ENCODE data around the gene HOXC9. TPM values are rescaled to one million over a fixed set of nuclear protein-coding genes. Genes with fewer than 3 reads are reported as not detected.

Gene HOXC9
- not detected for total RNA-seq

DNA sequence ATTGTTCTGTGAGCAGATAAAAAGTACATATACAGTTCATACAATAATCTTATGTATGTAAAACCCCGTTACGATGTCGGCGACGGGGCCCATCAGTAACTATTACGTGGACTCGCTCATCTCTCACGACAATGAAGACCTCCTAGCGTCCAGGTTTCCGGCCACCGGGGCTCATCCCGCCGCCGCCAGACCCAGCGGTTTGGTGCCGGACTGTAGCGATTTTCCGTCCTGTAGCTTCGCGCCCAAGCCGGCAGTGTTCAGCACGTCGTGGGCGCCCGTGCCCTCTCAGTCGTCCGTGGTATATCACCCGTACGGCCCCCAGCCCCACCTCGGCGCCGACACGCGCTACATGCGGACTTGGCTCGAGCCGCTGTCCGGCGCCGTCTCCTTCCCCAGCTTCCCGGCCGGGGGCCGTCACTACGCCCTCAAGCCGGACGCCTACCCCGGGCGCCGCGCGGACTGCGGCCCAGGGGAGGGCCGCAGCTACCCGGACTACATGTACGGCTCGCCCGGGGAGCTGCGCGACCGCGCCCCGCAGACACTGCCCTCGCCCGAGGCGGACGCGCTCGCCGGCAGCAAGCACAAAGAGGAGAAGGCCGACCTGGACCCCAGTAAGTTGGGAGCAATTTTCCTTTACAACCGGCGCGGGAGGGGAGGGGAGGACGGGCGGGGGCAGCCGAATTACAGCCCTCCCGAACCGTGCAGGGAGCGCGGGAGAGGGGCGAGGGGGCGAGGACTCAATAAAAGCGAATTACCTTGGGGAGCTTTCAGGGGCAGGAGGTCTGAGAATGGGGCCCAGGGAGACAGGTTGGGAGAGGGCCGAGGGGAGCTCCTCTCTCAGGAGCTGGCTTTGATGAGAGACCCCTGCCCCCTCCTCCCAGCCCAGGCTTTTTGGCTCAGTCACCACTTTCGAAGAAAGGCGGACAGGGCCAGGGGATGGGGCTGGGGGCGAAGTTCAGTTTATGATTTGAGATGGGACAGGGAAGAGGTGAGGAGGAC, at the start of gene HOXC9:
TSS of gene HOXC9 (plus strand) at position 46 of the 999 bp plus-strand sequence. CDS start at position 74, 28 bp downstream.
- H3K27me3 ChIP-seq (ENCODE audit: insufficient read depth, low read length) = peaks cover 96% of the 10 kb centered on the region
- no peaks in the 10 kb centered on the region for H3K9me3 ChIP-seq (ENCODE audit: low read depth, low read length)
- peaks cover 13% of the 10 kb centered on the region for H3K4me1 ChIP-seq (ENCODE audit: insufficient read depth, low read length)
- H3K4me3 ChIP-seq (ENCODE audit: low read length) = no peak within 1 kb of the TSS

DNA sequence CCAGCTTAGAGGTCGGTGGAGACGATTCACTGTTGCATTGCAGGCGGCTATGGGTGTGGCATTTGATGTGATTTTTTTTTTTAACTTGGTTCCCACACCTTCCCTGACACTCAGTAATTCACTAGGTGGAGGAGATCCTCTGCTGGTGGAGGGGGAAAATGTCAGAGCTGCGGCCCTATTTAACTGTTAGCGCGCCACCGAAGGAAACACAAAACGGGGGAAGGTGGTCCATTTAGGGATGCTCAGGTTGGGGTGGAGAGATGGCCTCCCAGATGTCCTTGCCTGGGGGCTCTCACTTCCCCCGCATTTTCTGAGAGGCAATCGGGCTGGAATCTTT, 49.6 kb upstream of the HOXC9 start:
- Histone ChIP-seq H3K9me3 (ENCODE audit: low read depth, low read length) (no peaks in the 10 kb centered on the region), H3K27me3 (ENCODE audit: insufficient read depth, low read length) (peaks cover 98% of the 10 kb centered on the region)

DNA sequence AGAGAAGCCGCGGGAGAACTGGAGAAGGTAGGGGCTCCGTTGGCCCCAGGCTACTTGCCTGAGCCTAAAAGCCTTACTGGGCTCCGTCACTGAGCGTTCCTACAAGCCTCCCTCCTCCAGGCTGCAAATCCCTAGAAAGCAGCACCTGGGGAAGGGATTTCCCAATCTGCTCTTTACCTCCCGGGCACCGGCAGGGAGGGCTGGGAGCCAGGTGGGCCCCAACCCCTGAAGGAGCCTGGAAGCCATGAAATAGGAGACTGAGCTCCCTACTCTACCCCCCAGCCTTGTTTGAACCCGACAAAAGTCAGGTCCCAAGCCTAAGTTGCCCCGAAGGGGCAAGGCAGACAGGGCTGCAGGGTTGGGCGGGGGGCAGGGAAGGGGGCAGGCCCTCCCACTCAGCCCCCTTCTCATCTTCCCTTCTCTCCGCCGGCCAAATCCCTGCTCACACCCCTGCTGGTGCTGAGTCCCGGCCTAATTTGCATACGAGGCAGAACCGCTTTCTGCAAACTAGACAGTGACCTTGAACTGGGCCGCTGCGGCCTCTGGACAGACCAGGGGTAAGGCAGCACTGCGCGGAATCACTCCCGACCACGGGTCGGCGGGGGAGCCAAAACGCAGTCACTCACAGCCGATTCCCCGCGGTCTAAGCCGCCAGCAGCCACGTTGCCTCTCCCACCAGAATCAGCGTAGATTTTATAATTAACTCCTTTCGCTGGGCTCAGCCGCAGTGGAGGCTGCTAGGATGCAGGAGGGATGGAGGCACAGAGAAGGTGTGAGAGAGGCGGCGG, 49.0 kb upstream of the HOXC9 start:
- Histone ChIP-seq H3K27me3 (ENCODE audit: insufficient read depth, low read length) (peaks cover 98% of the 10 kb centered on the region), H3K4me3 (ENCODE audit: low read length) (no peak overlapping the region), H3K4me1 (ENCODE audit: insufficient read depth, low read length) (no peaks in the 10 kb centered on the region), H3K9me3 (ENCODE audit: low read depth, low read length) (no peaks in the 10 kb centered on the region)

More for the DNA sequence above, 49.6 kb upstream of the HOXC9 start:
- Histone ChIP-seq H3K4me3 (ENCODE audit: low read length) (no peak overlapping the region), H3K4me1 (ENCODE audit: insufficient read depth, low read length) (no peaks in the 10 kb centered on the region)

DNA sequence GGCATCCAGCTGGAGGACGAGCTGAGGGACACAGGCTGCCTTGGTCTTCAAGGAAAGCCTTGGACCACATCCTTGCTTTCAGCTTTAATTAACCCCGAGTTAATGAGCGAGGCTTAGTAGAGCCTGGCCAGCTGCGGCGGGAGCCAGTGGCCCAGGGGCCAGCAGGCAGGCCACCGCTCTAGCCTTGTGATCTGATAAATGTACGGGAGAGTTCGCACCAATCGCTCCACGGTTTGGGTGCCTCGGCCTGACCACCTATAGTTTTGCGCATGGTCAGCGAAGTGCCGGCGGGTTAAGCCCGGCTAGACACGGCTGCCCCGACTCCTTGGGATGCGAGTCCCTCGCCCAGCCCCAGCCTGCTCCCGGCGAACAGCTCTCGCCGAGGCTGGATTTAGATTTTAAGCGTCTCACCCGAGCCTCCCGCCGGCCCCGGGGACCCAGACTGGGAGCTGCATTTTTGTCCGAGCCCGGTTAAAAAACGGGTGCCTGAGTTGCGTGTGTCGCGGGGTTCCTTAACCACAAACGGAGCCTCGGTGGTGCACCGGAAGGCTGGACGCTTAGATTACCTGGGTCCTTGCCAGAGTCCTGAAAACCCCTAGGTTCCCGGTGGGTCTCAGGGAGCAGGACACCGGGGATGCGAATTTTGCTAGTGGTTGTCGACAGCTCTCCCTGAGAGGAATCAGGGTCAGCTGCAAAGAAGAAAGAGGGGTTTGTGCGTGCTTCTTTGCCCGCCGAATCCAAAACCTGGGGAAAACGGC, 48.2 kb upstream of the HOXC9 start:
- Histone ChIP-seq H3K4me1 (ENCODE audit: insufficient read depth, low read length) (peaks cover 3% of the 10 kb centered on the region), H3K27me3 (ENCODE audit: insufficient read depth, low read length) (peaks cover 98% of the 10 kb centered on the region), H3K9me3 (ENCODE audit: low read depth, low read length) (no peaks in the 10 kb centered on the region), H3K4me3 (ENCODE audit: low read length) (no peak overlapping the region)

DNA sequence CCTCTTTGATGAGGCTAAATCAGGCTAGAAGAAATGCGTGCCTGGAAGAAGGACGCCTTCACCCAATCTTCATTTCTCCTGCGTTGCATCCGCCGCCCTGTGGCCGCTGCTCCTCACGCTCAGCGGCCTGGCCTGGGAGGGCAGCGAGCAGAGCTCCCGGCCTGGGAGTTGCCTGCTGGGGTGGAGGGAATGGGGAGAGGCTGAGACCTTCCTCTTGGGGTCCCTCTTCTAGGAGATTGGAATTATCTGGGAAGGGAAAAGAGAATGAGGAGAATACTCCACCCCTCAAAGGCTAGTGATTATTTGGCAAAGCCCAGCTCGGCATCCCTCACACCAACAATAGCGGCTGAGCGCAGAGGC, 47.6 kb upstream of the HOXC9 start:
- Histone ChIP-seq H3K4me3 (ENCODE audit: low read length) (no peak overlapping the region), H3K4me1 (ENCODE audit: insufficient read depth, low read length) (peaks cover 3% of the 10 kb centered on the region), H3K9me3 (ENCODE audit: low read depth, low read length) (no peaks in the 10 kb centered on the region), H3K27me3 (ENCODE audit: insufficient read depth, low read length) (peaks cover 98% of the 10 kb centered on the region)

DNA sequence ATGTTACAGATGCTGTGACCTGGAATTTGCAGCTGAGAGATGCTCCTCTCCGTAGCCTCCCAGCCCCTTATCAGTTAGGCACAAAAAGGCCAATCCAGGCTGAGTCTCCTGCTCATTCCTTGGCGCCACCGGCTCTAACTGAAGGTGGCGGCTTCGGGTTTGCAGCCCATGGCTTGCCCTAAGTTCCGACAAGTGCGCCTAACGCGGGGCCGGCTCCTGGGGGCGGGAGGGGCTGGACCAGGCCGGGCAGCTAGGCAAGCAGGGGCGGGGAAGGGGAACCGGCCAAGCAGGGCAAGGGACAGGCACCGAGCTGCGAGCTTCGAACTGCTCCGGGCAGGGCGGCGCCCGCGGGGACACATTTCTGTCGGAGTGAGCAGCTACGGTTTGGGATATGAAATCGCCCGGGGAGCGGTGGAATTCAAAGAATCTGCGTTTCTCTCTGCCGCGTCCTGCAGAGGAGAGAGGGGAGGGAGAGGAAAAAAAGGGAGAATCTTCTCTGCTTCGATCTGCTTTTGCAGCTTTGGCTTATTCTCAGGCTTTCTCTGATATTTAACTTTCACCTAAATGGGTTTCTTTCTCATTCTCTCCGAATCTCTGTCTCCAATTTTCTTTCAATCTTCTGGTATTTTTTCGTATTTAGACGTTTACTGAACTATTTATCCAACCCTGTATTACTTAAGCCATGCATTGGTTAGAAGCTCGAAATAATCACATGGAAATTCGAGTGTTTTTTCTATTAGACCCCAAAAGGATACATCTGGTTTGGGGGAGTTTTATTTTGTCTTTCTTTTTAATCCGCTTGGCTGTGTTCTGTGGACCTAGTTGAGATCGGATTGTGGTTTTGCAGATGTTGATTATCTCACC, 46.9 kb upstream of the HOXC9 start:
- Histone ChIP-seq H3K4me3 (ENCODE audit: low read length) (no peak overlapping the region), H3K4me1 (ENCODE audit: insufficient read depth, low read length) (peaks cover 3% of the 10 kb centered on the region), H3K27me3 (ENCODE audit: insufficient read depth, low read length) (peaks cover 98% of the 10 kb centered on the region), H3K9me3 (ENCODE audit: low read depth, low read length) (no peaks in the 10 kb centered on the region)

DNA sequence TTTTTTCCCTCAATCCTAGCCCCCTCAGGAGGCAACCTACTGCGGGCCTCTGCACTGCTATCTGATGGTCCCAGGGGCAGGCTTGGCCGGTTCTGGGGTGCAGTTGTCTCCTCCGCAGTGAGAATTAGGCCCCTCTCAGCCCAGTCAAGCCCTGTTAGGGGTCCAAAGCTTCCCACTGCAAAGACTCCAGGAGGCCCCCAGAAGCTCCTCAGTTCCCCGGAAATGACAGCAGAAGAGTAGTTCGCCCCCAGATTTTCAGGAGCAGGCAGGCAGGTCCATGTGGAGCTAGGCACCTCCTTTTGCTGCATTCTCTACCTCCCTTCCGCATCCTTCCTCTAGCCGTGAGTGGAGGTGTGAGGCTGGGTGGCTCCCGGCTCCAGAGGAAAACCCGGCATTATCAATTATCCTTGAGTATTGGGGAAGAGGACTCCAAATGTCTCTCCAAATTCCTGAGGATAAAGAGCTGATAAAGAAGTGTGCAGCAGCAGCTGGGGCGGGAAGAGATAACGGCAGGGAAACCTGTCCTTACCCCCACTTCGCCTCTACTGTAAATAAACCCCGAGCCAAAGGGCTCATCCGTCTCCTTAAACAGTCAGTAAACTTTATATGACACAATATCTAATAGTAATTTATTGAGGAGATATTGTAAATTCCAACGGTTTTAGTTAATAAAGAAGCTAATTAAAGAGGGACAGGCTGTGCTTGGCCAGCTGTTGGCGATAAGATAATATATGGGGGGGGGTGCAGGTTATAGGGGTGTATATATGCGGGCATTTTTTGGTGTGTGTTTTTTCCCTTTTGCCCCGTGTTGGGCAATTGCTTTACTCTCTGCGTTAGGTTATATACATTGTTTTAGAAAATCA, 45.9 kb upstream of the HOXC9 start:
- H3K27me3 ChIP-seq (ENCODE audit: insufficient read depth, low read length) = peaks cover 98% of the 10 kb centered on the region
- H3K9me3 ChIP-seq (ENCODE audit: low read depth, low read length) = no peaks in the 10 kb centered on the region
- peaks cover 3% of the 10 kb centered on the region for H3K4me1 ChIP-seq (ENCODE audit: insufficient read depth, low read length)
- no peak overlapping the region for H3K4me3 ChIP-seq (ENCODE audit: low read length)

DNA sequence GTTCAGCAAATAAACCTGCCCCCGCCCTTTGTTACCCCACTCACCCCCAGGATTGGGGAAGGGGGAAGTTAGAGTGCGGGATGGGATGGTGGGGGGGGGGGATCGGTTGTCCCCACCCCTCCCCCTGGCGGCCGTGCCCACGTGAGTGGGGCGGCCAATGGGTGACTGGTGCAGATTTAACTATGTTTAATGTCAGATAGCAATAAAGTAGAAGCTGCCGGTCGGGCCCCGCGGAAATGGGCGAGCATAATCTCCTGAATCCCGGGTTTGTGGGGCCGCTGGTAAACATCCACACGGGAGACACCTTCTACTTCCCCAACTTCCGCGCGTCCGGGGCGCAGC, 45.3 kb upstream of the HOXC9 start, which contains the start of gene HOXC12:
TSS of gene HOXC12 (plus strand) at position 210 of the 342 bp plus-strand sequence. CDS start at position 237, 27 bp downstream.
- no peaks in the 10 kb centered on the region for H3K9me3 ChIP-seq (ENCODE audit: low read depth, low read length)
- no peak within 1 kb of the TSS for H3K4me3 ChIP-seq (ENCODE audit: low read length)
- peaks cover 3% of the 10 kb centered on the region for H3K4me1 ChIP-seq (ENCODE audit: insufficient read depth, low read length)
- H3K27me3 ChIP-seq (ENCODE audit: insufficient read depth, low read length) = peaks cover 98% of the 10 kb centered on the region

DNA sequence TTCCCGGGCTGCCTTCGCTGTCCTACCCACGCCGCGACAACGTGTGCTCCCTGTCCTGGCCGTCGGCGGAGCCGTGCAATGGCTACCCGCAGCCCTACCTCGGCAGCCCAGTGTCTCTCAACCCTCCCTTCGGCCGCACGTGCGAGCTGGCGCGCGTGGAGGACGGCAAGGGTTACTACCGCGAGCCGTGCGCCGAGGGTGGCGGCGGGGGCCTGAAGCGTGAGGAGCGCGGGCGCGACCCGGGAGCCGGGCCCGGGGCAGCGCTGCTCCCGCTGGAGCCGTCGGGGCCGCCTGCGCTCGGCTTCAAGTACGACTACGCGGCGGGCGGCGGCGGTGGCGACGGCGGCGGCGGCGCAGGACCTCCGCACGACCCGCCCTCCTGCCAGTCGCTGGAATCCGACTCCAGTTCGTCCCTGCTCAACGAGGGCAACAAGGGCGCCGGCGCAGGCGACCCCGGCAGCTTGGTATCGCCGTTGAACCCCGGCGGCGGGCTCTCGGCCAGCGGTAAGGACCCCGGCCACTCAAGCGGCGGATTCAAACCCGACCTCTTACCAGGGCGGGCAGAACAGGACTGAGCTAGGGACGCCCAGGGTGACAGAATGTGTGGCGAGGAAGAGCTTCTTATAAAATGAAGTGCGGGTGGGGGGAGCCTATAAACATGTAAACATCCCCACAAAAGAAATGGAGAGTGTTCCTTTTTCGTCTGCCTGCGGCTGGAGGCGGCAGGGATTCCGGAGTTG, 44.8 kb upstream of the HOXC9 start:
- Histone ChIP-seq H3K9me3 (ENCODE audit: low read depth, low read length) (no peaks in the 10 kb centered on the region), H3K4me1 (ENCODE audit: insufficient read depth, low read length) (peaks cover 3% of the 10 kb centered on the region), H3K27me3 (ENCODE audit: insufficient read depth, low read length) (peaks cover 98% of the 10 kb centered on the region), H3K4me3 (ENCODE audit: low read length) (no peak overlapping the region)

DNA sequence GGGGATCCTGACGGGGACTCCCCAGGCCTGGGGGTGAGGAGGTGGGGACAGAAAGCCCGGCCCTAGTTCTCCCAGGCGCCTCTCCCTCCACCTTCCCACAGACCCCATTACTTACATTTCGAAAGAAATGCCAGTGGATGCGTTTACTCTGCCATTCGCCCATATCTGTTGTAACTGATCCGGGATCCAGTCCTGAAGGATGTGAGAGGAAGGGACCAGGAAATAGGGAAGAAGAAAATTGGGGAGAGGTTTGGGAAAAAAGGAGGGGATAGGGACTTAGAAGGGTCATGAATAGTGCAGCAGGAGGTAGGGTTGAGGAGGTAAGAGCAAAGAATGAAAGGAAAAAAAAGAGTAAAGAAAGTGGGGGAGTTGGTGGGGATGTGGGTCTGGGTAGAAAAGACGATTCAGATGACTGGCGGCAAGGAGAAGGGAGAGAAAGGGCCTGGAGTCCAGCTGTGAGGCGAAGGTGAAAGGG, 44.1 kb upstream of the HOXC9 start:
- H3K4me3 ChIP-seq (ENCODE audit: low read length) = no peak overlapping the region
- no peaks in the 10 kb centered on the region for H3K9me3 ChIP-seq (ENCODE audit: low read depth, low read length)
- H3K4me1 ChIP-seq (ENCODE audit: insufficient read depth, low read length) = peaks cover 3% of the 10 kb centered on the region
- peaks cover 98% of the 10 kb centered on the region for H3K27me3 ChIP-seq (ENCODE audit: insufficient read depth, low read length)

DNA sequence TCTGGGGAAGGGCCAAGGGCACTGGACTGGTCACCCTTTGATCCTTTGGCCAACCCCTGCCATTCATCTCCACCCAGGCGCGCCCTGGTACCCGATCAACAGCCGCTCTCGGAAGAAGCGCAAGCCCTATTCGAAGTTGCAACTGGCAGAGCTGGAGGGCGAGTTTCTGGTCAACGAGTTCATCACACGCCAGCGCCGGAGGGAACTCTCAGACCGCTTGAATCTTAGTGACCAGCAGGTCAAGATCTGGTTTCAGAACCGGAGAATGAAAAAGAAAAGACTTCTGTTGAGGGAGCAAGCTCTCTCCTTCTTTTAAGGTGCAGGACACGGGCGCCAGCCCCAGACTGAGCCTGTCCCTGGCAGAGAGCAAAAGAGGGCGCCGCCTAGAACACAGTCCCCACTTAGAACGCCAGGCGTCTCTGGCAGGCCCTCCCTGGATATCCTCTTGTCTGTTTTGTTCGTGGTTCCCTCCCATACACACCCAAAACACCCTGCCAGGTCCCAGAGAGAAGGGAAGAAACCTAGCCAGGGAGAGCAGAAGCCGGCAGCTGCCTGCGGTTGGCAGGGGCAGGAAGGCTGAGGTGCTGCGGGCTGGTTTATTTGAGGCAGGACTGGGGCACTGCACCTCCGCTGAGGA, 43.6 kb upstream of the HOXC9 start:
- no peaks in the 10 kb centered on the region for H3K9me3 ChIP-seq (ENCODE audit: low read depth, low read length)
- no peak overlapping the region for H3K4me3 ChIP-seq (ENCODE audit: low read length)
- H3K4me1 ChIP-seq (ENCODE audit: insufficient read depth, low read length) = peaks cover 3% of the 10 kb centered on the region
- H3K27me3 ChIP-seq (ENCODE audit: insufficient read depth, low read length) = peaks cover 98% of the 10 kb centered on the region

DNA sequence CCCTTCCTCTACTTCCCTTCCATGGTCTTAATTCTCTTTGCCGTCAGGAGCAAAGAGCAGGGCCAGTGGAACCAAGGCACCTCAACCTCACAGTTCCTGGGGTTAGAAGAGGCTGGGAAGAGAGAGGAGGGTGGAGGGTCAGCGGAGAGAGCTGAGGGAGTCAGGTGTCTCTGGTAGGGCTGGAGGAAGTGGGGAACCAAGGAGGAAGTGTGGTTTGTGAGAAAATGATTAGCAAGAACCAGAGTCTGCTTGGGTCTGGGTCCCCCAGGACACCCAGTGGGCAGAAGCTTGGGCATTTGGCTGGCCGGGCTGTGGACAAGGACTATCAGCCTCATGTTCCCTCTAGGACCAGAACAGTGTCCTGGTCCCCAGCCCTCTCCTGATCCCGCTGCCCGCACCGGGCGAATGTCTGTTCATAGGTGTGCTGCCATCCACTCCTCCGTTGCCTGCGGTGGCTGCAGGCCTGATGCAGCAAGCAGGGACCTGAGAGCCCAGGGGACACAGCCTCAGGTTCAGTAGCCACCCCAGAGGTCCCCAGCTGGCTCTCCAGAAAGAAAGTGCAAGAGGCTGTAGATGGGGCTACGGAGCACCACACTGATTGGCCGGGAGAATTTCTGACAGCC, 42.9 kb upstream of the HOXC9 start:
- peaks cover 3% of the 10 kb centered on the region for H3K4me1 ChIP-seq (ENCODE audit: insufficient read depth, low read length)
- no peak overlapping the region for H3K4me3 ChIP-seq (ENCODE audit: low read length)
- H3K9me3 ChIP-seq (ENCODE audit: low read depth, low read length) = no peaks in the 10 kb centered on the region
- peaks cover 98% of the 10 kb centered on the region for H3K27me3 ChIP-seq (ENCODE audit: insufficient read depth, low read length)

Data from mononuclear cell (primary cell).